BLaER1 treated with 17β-estradiol and CSF1 and Interleukin-3, amounts not matched to agents 10 nM and 100 nM (cell line): ENCODE data around the gene TBX20.
"Not testable (repeated sequence)": the region's sequence is repeated elsewhere in the genome, so short reads cannot be mapped to it uniquely, and the experiment has no call there.

ENCODE experiments used
- H3K27ac ChIP-seq, 11 experiments: shearing (Covaris generic); formaldehyde crosslinking; 2 replicates each; pipeline ENCODE4 v1.8.1; 2022
- H3K27me3 ChIP-seq, 11 experiments: shearing (Covaris generic); formaldehyde crosslinking; 2 replicates each; pipeline ENCODE4 v1.8.1; 2022
- H3K36me3 ChIP-seq, 11 experiments: shearing (Covaris generic); formaldehyde crosslinking; 2 replicates each; pipeline ENCODE4 v1.8.1; 2022
- H3K4me1 ChIP-seq, 10 experiments: shearing (Covaris generic); formaldehyde crosslinking; 2 replicates each; pipeline ENCODE4 v1.8.1; 2022
- H3K4me2 ChIP-seq, 11 experiments: shearing (Covaris generic); formaldehyde crosslinking; 2 replicates each; pipeline ENCODE4 v1.8.1; 2022
- H3K4me3 ChIP-seq, 10 experiments: shearing (Covaris generic); formaldehyde crosslinking; 2 replicates each; pipeline ENCODE4 v1.8.1; 2022
- H3K9ac ChIP-seq, 11 experiments: shearing (Covaris generic); formaldehyde crosslinking; 2 replicates each; pipeline ENCODE4 v1.8.1; 2022
- H3K9me3 ChIP-seq, 11 experiments: shearing (Covaris generic); formaldehyde crosslinking; replicated peaks in 1 of 11; 2 replicates each; pipeline ENCODE4 v1.8.1; 2022
- H4K20me1 ChIP-seq, 11 experiments: shearing (Covaris generic); formaldehyde crosslinking; 2 replicates each; pipeline ENCODE4 v1.8.1; 2022
- Cebpa-rat ChIP-seq, 11 experiments: shearing (Covaris generic); IDR thresholded peaks; 2 replicates each; pipeline ENCODE4 v1.8.1; 2022

Gene TBX20

DNA sequence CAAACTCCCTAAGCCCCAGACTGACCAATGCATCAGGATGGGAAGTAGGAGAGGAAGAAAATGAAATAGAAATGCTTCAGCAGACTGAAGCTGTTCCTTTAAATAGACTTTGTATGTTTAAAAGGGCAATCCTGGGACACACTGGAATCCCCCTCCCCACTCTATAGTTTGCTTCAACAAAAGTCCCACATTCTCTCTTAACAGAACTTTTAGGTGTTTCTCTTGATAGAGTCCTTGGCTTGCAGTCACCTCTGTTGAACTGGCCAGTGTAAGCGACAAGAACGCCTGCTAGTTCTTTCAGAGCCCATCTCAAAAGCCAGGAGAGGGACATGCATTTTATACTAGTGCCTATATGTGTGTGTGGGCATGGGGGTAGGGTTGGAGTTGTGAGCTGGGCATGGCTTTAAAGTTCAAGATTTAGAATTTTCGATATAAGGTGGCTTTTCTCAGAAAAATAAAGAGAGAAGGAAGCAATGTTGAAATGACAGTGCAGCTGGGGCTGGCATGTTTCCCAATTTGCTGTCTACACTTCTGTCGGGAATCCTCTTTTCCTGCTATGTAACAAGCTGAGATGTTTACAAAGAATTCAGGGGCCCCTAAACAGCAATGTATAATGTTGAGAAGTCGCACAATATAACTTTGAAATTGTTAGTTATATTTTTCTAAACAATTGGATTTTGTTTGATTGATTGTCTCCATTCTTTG is 2.1 kb downstream of the TBX20 start:
- H3K9ac ChIP-seq: peak overlapping the region in 1 of 11 experiments; percentile 43; a peak in 1 of 22 replicates
- no peak for TF ChIP-seq Cebpa-rat (IDR thresholded peaks at IDR 0.05)
- peaks cover 26 to 59% (median 44%) of the 10 kb centered on the region in 11 experiments for H3K27me3 ChIP-seq
- peaks cover 36 to 39% (median 37%) of the 10 kb centered on the region in 11 experiments for H3K9me3 ChIP-seq
- peaks cover 0 to 21% (median 12%) of the 10 kb centered on the region in 10 experiments; a peak in 17 of 20 replicates for H3K4me1 ChIP-seq
- peak overlapping the region in 10 of 11 experiments; percentile 10 to 88 (median 44); a peak in 17 of 22 replicates for H3K4me2 ChIP-seq
- no peak overlapping the region; a peak in 1 of 22 replicates for H3K27ac ChIP-seq
- H3K36me3 ChIP-seq: no peaks in the 10 kb centered on the region
- no peaks in the 10 kb centered on the region for H4K20me1 ChIP-seq
- H3K4me3 ChIP-seq: no peak overlapping the region

- H3K9ac ChIP-seq: no peak overlapping the region
- no peak overlapping the region for H3K4me3 ChIP-seq
- H4K20me1 ChIP-seq: no peaks in the 10 kb centered on the region
- H3K27ac ChIP-seq: no peak overlapping the region
- H3K27me3 ChIP-seq: peaks cover 17 to 50% (median 35%) of the 10 kb centered on the region in 11 experiments
- H3K4me1 ChIP-seq: peaks cover 0 to 21% (median 12%) of the 10 kb centered on the region in 10 experiments; a peak in 17 of 20 replicates
- TF ChIP-seq Cebpa-rat (IDR thresholded peaks at IDR 0.05): no peak
- peaks cover 27 to 31% (median 29%) of the 10 kb centered on the region in 11 experiments for H3K9me3 ChIP-seq
- H3K36me3 ChIP-seq: no peaks in the 10 kb centered on the region
- peak overlapping the region in 8 of 11 experiments; percentile 10 to 88 (median 44); a peak in 9 of 22 replicates for H3K4me2 ChIP-seq
These were observed 3.0 kb downstream of the TBX20 start for GRCh38 chr7:35250941-35251340.

- Histone ChIP-seq H3K27ac (no peak overlapping the region), H3K36me3 (no peaks in the 10 kb centered on the region), H4K20me1 (no peaks in the 10 kb centered on the region), H3K27me3 (peaks cover 13 to 46% (median 31%) of the 10 kb centered on the region in 11 experiments), H3K4me2 (no peak overlapping the region), H3K9me3 (peaks cover 24 to 26% (median 24%) of the 10 kb centered on the region in 11 experiments), H3K9ac (no peak overlapping the region), H3K4me1 (peaks cover 0 to 21% (median 12%) of the 10 kb centered on the region in 10 experiments; a peak in 17 of 20 replicates), H3K4me3 (no peak overlapping the region)
- TF ChIP-seq Cebpa-rat (IDR thresholded peaks at IDR 0.05): no peak
These were observed 3.4 kb downstream of the TBX20 start for GRCh38 chr7:35250452-35250851.

DNA sequence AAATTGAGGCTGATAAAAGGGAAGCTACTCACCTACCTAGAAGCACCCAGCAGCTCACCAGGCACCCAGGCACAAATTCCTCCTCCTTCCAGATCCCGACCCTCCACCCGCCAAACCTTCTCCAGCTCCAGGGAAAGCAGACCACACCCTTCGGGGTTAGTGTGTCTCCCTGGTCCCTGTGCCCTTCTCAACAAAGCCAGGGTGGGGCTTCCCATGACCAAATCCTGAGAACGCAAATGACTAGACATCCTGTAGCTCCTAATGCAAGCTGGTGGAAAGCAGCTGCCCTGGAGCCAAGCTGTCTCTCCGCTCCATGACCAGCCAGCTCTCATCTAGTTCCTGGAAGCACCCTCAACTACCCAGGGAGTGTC is 4.4 kb downstream of the TBX20 start:
- H3K4me3 ChIP-seq: no peak overlapping the region
- peaks cover 9 to 36% (median 24%) of the 10 kb centered on the region in 11 experiments; a peak in 20 of 22 replicates for H3K27me3 ChIP-seq
- H3K9ac ChIP-seq: no peak overlapping the region
- H3K9me3 ChIP-seq: peaks cover 14 to 17% (median 15%) of the 10 kb centered on the region in 11 experiments
- TF ChIP-seq Cebpa-rat (IDR thresholded peaks at IDR 0.05): no peak
- H3K27ac ChIP-seq: no peak overlapping the region
- no peak overlapping the region for H3K4me2 ChIP-seq
- H3K36me3 ChIP-seq: no peaks in the 10 kb centered on the region
- H4K20me1 ChIP-seq: no peaks in the 10 kb centered on the region
- peaks cover 0 to 21% (median 12%) of the 10 kb centered on the region in 10 experiments; a peak in 17 of 20 replicates for H3K4me1 ChIP-seq

GRCh38 chr7:35248576-35249536 is 5.0 kb downstream of the TBX20 start:
- Histone ChIP-seq H3K9ac (no peak overlapping the region), H3K27ac (no peak overlapping the region), H3K4me3 (no peak overlapping the region), H3K4me2 (no peak overlapping the region), H4K20me1 (no peaks in the 10 kb centered on the region), H3K27me3 (peaks cover 9 to 30% (median 21%) of the 10 kb centered on the region in 11 experiments; a peak in 20 of 22 replicates), H3K9me3 (peaks cover 8 to 10% (median 8%) of the 10 kb centered on the region in 11 experiments), H3K4me1 (peaks cover 0 to 21% (median 12%) of the 10 kb centered on the region in 10 experiments; a peak in 17 of 20 replicates), H3K36me3 (no peaks in the 10 kb centered on the region)
- no peak for TF ChIP-seq Cebpa-rat (IDR thresholded peaks at IDR 0.05)

- no peak for TF ChIP-seq Cebpa-rat (IDR thresholded peaks at IDR 0.05)
- Histone ChIP-seq H4K20me1 (no peaks in the 10 kb centered on the region), H3K27me3 (peaks cover 9 to 30% (median 21%) of the 10 kb centered on the region in 11 experiments; a peak in 20 of 22 replicates), H3K9ac (no peak overlapping the region), H3K4me2 (no peak overlapping the region), H3K9me3 (no peaks in the 10 kb centered on the region), H3K36me3 (no peaks in the 10 kb centered on the region), H3K27ac (no peak overlapping the region), H3K4me3 (no peak overlapping the region), H3K4me1 (peaks cover under 1 to 12% (median 9%) of the 10 kb centered on the region in 10 experiments; a peak in 17 of 20 replicates)
These were observed 7.1 kb downstream of the TBX20 start for GRCh38 chr7:35246819-35247218.

- Histone ChIP-seq H3K36me3 (no peaks in the 10 kb centered on the region), H3K27ac (no peak overlapping the region), H3K4me2 (peak overlapping the region in 2 of 11 experiments; percentile 1 to 27; a peak in 2 of 22 replicates), H3K4me1 (peaks cover 0 to 25% (median 0%) of the 10 kb centered on the region in 10 experiments; a peak in 3 of 20 replicates), H4K20me1 (no peaks in the 10 kb centered on the region), H3K9ac (no peak overlapping the region), H3K4me3 (no peak overlapping the region), H3K9me3 (no peaks in the 10 kb centered on the region), H3K27me3 (no peaks in the 10 kb centered on the region)
- TF ChIP-seq Cebpa-rat (IDR thresholded peaks at IDR 0.05): no peak
These were observed 12.0 kb downstream of the TBX20 start for GRCh38 chr7:35241884-35242283.

DNA sequence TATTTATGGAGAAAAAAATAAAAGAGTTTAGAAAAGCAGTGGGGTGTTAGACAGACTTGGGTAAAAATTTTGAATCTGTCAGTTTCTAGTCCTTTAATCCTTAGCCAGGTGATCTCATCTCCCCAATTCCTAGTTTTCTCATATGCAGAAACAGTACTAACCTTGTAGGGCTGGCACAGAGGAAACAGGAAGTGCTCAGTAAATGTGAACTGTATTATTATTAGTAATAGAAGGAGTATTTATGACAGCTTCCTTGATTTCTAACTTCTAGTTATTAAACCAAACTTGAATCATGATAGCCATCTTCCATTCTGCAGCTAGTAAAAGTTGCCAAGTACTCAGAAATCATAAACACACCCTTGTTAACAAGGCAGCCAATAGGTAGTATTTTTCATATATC is 12.5 kb downstream of the TBX20 start:
- no peak for TF ChIP-seq Cebpa-rat (IDR thresholded peaks at IDR 0.05)
- no peaks in the 10 kb centered on the region for H3K36me3 ChIP-seq
- H3K27me3 ChIP-seq: no peaks in the 10 kb centered on the region
- H3K9me3 ChIP-seq: no peaks in the 10 kb centered on the region
- H3K4me3 ChIP-seq: no peak overlapping the region
- no peaks in the 10 kb centered on the region for H4K20me1 ChIP-seq
- H3K9ac ChIP-seq: no peak overlapping the region
- H3K27ac ChIP-seq: no peak overlapping the region
- H3K4me2 ChIP-seq: peak overlapping the region in 2 of 11 experiments; percentile 1 to 27; a peak in 2 of 22 replicates
- peaks cover 0 to 29% (median 0%) of the 10 kb centered on the region in 10 experiments; a peak in 3 of 20 replicates for H3K4me1 ChIP-seq

GRCh38 chr7:35241008-35241407 is 12.9 kb downstream of the TBX20 start:
- not testable (repeated sequence) for H3K27me3 ChIP-seq, H3K27ac ChIP-seq, H3K9ac ChIP-seq, H3K9me3 ChIP-seq, H3K36me3 ChIP-seq, H4K20me1 ChIP-seq, H3K4me3 ChIP-seq
- peak overlapping the region in 1 of 11 experiments; percentile 1; a peak in 1 of 22 replicates for H3K4me2 ChIP-seq
- peaks cover 0 to 31% (median 0%) of the 10 kb centered on the region in 10 experiments; a peak in 3 of 20 replicates for H3K4me1 ChIP-seq

- H3K4me3 ChIP-seq, H4K20me1 ChIP-seq, H3K27me3 ChIP-seq, H3K9me3 ChIP-seq, H3K9ac ChIP-seq, H3K27ac ChIP-seq, H3K36me3 ChIP-seq, H3K4me2 ChIP-seq: not testable (repeated sequence)
- peaks cover 0 to 31% (median 3%) of the 10 kb centered on the region in 10 experiments; a peak in 9 of 20 replicates for H3K4me1 ChIP-seq
These were observed 15.4 kb downstream of the TBX20 start for GRCh38 chr7:35238456-35238855.
